ES-I3 (cell line): ENCODE results near the gene IRX2.

ENCODE experiments used
- H3K36me3 ChIP-seq: 2 replicates; pipeline ENCODE4 v1.6.1; 2013; ENCODE audit warnings: mild to moderate bottlenecking, low read length, control low read depth, moderate library complexity; ENCODE audit not compliant: insufficient read depth
- H3K4me1 ChIP-seq: 2 replicates; pipeline ENCODE4 v1.6.1; 2013; ENCODE audit warnings: mild to moderate bottlenecking, control low read depth, low read length; ENCODE audit not compliant: insufficient read depth
- H3K9ac ChIP-seq: 2 replicates; pipeline ENCODE4 v1.6.1; 2013; ENCODE audit warnings: low read depth, mild to moderate bottlenecking, low read length, moderate library complexity
- H3K9me3 ChIP-seq: 2 replicates; pipeline ENCODE4 v1.6.1; 2013; ENCODE audit warnings: mild to moderate bottlenecking, low read length, moderate library complexity; ENCODE audit not compliant: control insufficient read depth, insufficient read depth

The IRX2 gene

DNA sequence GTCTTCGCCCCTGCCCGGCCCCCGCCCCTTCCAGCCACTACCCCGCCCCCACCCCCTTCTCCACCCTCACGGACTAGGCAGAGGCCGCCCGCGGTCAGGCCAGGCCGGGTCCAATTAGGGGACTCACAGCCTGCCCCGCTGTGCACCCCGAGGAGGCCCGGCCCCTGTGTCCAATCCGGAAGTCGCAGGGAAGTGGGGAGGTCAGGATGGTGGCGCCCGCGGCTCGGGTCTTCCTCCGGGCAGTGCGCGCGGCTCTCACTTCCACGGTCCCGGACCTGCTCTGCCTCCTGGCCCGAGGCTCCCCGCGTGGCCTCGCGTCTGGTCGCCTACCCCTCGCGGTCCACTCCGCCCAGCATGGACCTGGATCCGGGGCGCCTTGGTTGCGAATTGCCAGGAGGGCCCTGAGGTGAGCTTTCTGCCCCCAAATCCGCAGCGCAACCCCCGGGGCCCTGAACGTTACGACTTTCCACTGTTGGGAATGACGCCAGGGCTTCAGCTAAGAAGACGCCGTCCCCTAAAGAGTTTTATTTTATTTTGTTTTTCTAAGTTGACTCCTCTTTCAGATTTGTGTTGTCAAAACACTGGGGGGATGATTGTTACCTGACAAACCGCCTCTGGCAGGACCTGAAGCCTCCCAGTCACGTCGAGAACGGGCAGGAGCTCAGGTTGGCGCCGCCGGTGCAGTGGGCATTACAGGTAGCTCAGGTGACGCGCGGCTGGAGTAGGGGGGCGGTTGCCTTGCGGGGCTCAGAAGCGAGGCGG lies 763 bp upstream of the IRX2 start:
- Histone ChIP-seq H3K4me1 (no peaks in the 10 kb centered on the region; the same call in 1 of the 2 replicates), H3K9ac (peak overlapping the region; percentile 80)

DNA sequence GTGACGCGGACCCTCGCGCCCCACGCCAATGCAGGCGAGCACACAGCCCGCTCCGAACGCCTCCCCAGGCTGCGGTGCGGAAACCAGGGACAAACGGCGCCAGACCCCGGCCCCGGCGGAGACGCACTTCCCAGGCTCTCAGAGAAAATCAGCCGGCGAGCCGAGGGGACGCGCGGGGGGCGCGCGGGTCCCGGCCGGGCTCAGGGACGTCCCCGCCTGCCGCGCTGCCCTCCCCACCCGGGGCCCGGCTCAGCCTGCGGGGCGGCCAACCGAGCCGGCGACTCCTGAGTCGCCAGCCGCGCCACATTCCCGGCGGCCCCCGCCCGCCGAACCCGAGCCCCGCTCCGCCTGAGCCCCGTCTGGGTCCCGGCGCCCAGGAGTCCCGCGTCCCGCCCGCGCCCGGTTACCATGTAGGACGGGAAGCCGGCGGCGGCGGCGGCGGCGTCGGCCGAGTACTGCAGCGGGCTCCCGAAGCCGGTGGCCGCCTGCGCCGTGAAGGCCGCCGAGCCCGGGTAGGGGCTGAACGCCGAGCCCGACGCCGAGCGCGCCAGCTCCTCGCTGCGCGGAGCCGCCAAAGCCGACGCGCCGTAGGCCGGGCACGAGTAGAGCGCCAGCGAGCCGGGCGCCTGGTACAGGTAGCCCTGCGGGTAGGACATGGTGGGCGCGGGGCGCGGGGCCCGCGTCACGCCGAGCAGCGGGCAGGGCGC lies 566 bp downstream of the IRX2 start:
- H3K9me3 ChIP-seq: no peaks in the 10 kb centered on the region
- H3K9ac ChIP-seq: peak overlapping the region; percentile 84
- H3K36me3 ChIP-seq: peaks cover 4% of the 10 kb centered on the region
- H3K4me1 ChIP-seq: no peaks in the 10 kb centered on the region

More for the DNA sequence above, 763 bp upstream of the IRX2 start:
- H3K9me3 ChIP-seq: no peaks in the 10 kb centered on the region
- peaks cover 4% of the 10 kb centered on the region; the same call in 1 of the 2 replicates for H3K36me3 ChIP-seq

- H3K4me1 ChIP-seq: 0 out of 2 replicates have a peak, but pooled peaks cover 5% of the 10 kb centered on the region
- peak overlapping the region; percentile 84 for H3K9ac ChIP-seq
- peaks cover 4% of the 10 kb centered on the region for H3K36me3 ChIP-seq
- no peaks in the 10 kb centered on the region for H3K9me3 ChIP-seq
Observed at GRCh38 chr5:2750026-2750757, 1.3 kb downstream of the IRX2 start.

DNA sequence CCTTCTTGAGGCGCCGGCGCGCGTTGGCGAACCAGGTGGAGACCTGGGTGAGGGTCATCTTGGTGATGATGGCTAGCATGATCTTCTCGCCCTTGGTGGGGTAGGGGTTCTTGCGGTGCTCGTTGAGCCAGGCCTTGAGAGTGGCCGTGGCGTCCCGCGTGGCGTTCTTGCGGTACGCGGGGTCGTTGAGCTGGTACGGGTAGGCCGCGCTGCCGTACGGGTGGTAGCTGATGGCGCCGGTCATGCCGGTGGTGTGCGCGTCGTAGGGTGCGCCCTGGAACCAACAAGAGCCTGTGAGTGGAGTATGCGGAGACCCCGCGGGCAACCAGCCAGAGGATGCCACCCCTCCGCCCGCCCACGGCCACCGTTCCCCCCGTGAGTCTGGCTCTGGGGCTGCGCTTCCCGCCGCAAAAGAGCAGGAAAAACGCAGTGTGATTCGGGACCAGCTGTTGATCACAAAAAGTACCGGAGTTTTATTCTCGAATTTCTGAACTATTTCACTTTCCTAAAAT lies 1.9 kb downstream of the IRX2 start:
- H3K9me3 ChIP-seq: no peaks in the 10 kb centered on the region
- H3K36me3 ChIP-seq: peaks cover 4% of the 10 kb centered on the region
- H3K4me1 ChIP-seq: 0 out of 2 replicates have a peak, but pooled peaks cover 5% of the 10 kb centered on the region
- H3K9ac ChIP-seq: peak overlapping the region; percentile 84

GRCh38 chr5:2748861-2749513 lies 2.5 kb downstream of the IRX2 start:
- Histone ChIP-seq H3K4me1 (peaks cover 7% of the 10 kb centered on the region; the same call in 1 of the 2 replicates), H3K9me3 (no peaks in the 10 kb centered on the region), H3K36me3 (peaks cover 4% of the 10 kb centered on the region), H3K9ac (peak overlapping the region; percentile 84)

DNA sequence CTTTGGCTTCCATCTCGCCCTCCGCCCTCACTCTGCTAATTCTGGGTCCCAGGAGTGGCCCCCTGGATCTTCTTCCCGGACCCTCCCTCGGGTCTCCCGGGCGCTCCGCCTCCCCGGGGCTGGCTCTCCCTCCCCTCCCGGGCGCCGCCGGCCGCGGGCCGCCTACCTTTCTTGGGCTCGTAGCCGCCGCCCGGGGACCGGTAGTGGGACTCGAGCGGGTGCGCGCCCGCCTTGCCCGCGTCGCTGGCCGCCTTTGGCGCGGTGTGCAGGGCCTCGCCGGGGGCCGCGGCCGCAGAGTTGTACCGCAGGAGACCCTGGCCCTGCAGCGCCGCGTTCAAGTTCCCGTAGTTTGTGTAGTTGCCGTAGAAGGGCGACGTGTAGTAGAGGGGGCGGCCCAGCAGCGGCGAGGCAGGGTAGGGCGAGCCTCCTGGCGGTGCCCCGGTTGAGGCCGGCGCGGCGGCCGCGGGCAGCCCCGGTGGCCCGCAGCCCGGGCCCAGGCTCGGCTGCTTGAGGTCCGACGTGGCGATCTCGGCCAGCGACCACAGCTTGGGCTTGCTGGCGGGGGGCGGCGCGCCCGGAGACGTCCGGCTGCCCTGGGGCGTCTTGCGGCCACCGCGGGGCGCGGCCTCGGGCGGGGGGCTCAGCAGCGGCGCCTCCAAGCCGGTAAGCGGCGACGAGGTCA lies 3.2 kb downstream of the IRX2 start:
- Histone ChIP-seq H3K9ac (peak overlapping the region; percentile 39; the same call in 1 of the 2 replicates), H3K36me3 (peaks cover 4% of the 10 kb centered on the region), H3K4me1 (peaks cover 8% of the 10 kb centered on the region; the same call in 1 of the 2 replicates), H3K9me3 (no peaks in the 10 kb centered on the region)

DNA sequence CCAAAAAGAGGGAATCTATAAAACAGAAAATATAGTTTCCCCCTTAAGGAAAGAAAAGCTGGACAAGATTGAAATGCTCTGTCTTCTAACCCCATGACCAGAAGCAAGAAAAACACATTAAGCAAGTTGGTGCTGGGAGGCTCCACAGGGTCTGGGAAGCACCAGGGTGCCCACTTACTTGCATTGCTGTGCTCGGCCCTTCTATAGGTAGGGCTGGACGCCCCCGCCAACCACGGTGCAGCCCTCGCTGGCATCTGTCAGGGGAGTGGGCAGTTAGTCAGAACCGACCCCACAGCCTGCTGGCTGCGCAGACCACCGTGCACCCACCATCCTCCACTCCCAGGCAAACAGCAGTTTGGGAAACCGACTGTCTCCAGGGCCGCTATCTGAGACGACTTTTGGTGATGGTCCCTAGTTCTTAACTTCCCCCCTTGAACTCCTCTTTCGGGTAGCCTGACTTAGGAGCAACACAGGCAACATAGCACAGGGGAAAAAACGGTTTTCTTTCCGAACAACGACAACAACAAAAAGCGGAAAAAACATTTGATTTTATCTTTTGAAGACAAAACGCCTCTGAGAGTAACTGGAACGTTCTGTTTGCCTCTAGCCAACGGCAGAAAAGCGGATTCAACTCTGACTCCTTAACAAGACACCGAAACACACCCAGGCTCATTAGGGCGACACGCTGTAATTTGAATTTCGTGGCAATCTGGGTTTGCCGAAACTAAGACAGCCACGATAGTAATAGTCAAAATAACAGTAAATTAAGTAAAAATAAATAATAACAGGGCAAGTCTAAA lies 3.9 kb downstream of the IRX2 start:
- peaks cover 4% of the 10 kb centered on the region for H3K36me3 ChIP-seq

GRCh38 chr5:2746561-2747032 lies 4.9 kb downstream of the IRX2 start:
- Histone ChIP-seq H3K9me3 (no peaks in the 10 kb centered on the region), H3K4me1 (peaks cover 8% of the 10 kb centered on the region; the same call in 1 of the 2 replicates), H3K9ac (no peak overlapping the region), H3K36me3 (peaks cover 4% of the 10 kb centered on the region)

More for the DNA sequence above, 3.9 kb downstream of the IRX2 start:
- Histone ChIP-seq H3K9ac (peak overlapping the region; percentile 39; the same call in 1 of the 2 replicates), H3K4me1 (peaks cover 8% of the 10 kb centered on the region; the same call in 1 of the 2 replicates), H3K9me3 (no peaks in the 10 kb centered on the region)

DNA sequence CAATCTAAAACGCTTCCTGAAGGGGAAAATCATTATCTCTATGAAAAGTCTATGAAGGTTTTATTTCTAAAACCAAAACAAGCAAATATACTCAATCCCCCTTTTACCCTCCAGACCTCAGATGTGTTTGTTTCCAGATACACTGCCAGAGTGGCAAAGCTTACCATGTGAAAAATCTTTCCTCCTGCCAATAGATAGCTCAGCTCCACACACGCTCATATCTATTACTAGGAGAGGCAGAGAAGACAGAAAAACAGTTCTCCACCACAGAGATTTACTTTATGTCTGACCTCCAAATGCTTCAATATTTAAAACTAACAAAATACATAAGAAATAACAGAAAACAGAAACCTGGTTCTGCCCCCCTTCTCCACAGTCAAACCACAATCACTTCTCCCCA lies 7.0 kb downstream of the IRX2 start:
- Histone ChIP-seq H3K9ac (no peak overlapping the region), H3K4me1 (peaks cover 8% of the 10 kb centered on the region; the same call in 1 of the 2 replicates), H3K36me3 (peaks cover 4% of the 10 kb centered on the region), H3K9me3 (no peaks in the 10 kb centered on the region)

GRCh38 chr5:2742921-2743679 lies 8.4 kb downstream of the IRX2 start:
- Histone ChIP-seq H3K9ac (peak overlapping the region; percentile 3; the same call in 1 of the 2 replicates), H3K4me1 (peaks cover 8% of the 10 kb centered on the region; the same call in 1 of the 2 replicates), H3K36me3 (peaks cover 4% of the 10 kb centered on the region), H3K9me3 (no peaks in the 10 kb centered on the region)

GRCh38 chr5:2741956-2742355 lies 9.5 kb downstream of the IRX2 start:
- H3K36me3 ChIP-seq: no peaks in the 10 kb centered on the region; the same call in 1 of the 2 replicates
- H3K4me1 ChIP-seq: peaks cover 8% of the 10 kb centered on the region; the same call in 1 of the 2 replicates
- H3K9ac ChIP-seq: no peak overlapping the region
- no peaks in the 10 kb centered on the region for H3K9me3 ChIP-seq
